ENCODE results near the gene TNIP2.

GRCh38 chr4:2789793-2790582 is 33.9 kb upstream of the TNIP2 start:
- no peak for TF ChIP-seq CTCF (IDR thresholded peaks at IDR 0.05)
- no peak for TF ChIP-seq POLR2A (IDR thresholded peaks at IDR 0.05)

All from heart left ventricle (tissue), 13 donors.